HEK293 (cell line): ENCODE measurements around the gene IL1RN.

ENCODE experiments used
- IKZF3 ChIP-seq: fragments of 450-650 bp; IDR thresholded peaks from 2 replicates; pipeline ENCODE4 v1.5.0; 2018; ENCODE audit warnings: missing biosample characterization, mild to moderate bottlenecking, missing genetic modification characterization, moderate library complexity
- WT1 ChIP-seq: fragments of 450-650 bp; formaldehyde crosslinking; IDR thresholded peaks from 2 replicates; pipeline ENCODE4 v1.5.1; 2016; ENCODE audit warnings: missing biosample characterization, missing genetic modification characterization
- ZNF324 ChIP-seq: fragments of 450-650 bp; formaldehyde crosslinking; IDR thresholded peaks from 2 replicates; pipeline ENCODE4 v1.5.1; 2016; ENCODE audit warnings: missing biosample characterization, missing genetic modification characterization
- ZNF561 ChIP-seq: fragments of 450-650 bp; IDR thresholded peaks from 2 replicates; pipeline ENCODE4 v1.5.1; 2018; ENCODE audit warnings: missing biosample characterization, missing genetic modification characterization, borderline replicate concordance
- ZSCAN16 ChIP-seq: fragments of 450-650 bp; formaldehyde crosslinking; IDR thresholded peaks from 2 replicates; pipeline ENCODE4 v1.5.1; 2016; ENCODE audit warnings: missing biosample characterization, missing genetic modification characterization
- TF ChIP-seq, protein P1 (sequence below): fragments of 450-650 bp; formaldehyde crosslinking; IDR thresholded peaks from 2 replicates; pipeline ENCODE4 v1.5.1; 2016; ENCODE audit warnings: missing biosample characterization, missing genetic modification characterization
- TF ChIP-seq, protein P2 (sequence below): fragments of 450-650 bp; formaldehyde crosslinking; IDR thresholded peaks from 2 replicates; pipeline ENCODE4 v1.5.1; 2016; ENCODE audit warnings: missing biosample characterization, missing genetic modification characterization

DNA sequence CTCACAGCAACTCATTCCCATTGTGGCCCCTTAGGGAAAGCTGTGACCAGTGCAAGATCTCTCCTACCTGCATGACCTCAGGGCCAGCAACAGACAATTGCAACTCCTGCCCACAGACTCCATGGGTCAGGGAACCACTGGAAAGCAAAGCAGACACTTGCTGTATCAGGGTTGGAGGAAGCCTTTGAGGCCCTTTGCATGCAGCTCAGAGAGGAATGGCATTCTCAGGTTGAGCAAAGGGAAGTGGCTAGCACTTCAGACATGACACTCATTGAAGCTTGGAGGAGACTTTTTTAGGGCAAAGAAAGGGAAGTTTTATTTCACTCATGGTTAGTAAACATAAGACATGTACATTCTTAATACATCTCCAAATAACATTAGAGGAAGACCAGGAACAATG lies 37.5 kb upstream of the IL1RN start:
- TF ChIP-seq, protein P1, sequence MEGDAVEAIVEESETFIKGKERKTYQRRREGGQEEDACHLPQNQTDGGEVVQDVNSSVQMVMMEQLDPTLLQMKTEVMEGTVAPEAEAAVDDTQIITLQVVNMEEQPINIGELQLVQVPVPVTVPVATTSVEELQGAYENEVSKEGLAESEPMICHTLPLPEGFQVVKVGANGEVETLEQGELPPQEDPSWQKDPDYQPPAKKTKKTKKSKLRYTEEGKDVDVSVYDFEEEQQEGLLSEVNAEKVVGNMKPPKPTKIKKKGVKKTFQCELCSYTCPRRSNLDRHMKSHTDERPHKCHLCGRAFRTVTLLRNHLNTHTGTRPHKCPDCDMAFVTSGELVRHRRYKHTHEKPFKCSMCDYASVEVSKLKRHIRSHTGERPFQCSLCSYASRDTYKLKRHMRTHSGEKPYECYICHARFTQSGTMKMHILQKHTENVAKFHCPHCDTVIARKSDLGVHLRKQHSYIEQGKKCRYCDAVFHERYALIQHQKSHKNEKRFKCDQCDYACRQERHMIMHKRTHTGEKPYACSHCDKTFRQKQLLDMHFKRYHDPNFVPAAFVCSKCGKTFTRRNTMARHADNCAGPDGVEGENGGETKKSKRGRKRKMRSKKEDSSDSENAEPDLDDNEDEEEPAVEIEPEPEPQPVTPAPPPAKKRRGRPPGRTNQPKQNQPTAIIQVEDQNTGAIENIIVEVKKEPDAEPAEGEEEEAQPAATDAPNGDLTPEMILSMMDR (tag by site-specific recombination) = no peak
- no peak for TF ChIP-seq ZSCAN16 (tag by site-specific recombination)
- TF ChIP-seq IKZF3 (tag by site-specific recombination) = no peak
- TF ChIP-seq ZNF561 = no peak
- TF ChIP-seq, protein P2, sequence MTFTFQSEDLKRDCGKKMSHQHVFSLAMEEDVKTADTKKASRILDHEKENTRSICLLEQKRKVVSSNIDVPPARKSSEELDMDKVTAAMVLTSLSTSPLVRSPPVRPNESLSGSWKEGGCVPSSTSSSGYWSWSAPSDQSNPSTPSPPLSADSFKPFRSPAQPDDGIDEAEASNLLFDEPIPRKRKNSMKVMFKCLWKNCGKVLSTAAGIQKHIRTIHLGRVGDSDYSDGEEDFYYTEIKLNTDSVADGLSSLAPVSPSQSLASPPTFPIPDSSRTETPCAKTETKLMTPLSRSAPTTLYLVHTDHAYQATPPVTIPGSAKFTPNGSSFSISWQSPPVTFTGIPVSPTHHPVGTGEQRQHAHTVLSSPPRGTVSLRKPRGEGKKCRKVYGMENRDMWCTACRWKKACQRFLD (tag by site-specific recombination) = no peak
- TF ChIP-seq ZNF324 = no peak
- TF ChIP-seq WT1 (tag by site-specific recombination) = no peak
